IMR-90 (cell line): ENCODE measurements around the gene KCNMA1. TPM values are rescaled to one million over a fixed set of nuclear protein-coding genes. Genes with fewer than 3 reads are reported as not detected.

Source experiments
- ATAC-seq: fragments of 200-7000 bp; cut with Tn5 transposase; 2 replicates; pipeline ENCODE4 v1.9.1; 2020; ENCODE audit warnings: low read depth, mild to moderate bottlenecking, moderate library complexity
- BruUV-seq: library from RNA; stranded (reverse); fragments of 400-500 nt; replicated peaks from 2 replicates; lab custom pipeline; 2021; lab: Mats Ljungman, UMichigan
- CTCF ChIA-PET: fragments of 300-600 bp; formaldehyde crosslinking; extraction: SDS; loops from one replicate; lab custom pipeline; 2021; ENCODE audit warnings: antibody characterized with exemption; lab: Yijun Ruan, JAX
- POLR2A ChIA-PET: fragments of 300-600 bp; sonication (Branson Sonifier 250); formaldehyde crosslinking; loops from one replicate; lab custom pipeline; 2022; ENCODE audit warnings: antibody characterized with exemption; ENCODE audit not compliant: unreplicated experiment; lab: Charles Lee
- DNase-seq: peaks from one replicate; pipeline ENCODE4 v3.0.0; 2013
- H2AFZ ChIP-seq: replicated peaks from 2 replicates; pipeline ENCODE3; 2013; ENCODE audit warnings: low read length, mild to moderate bottlenecking; ENCODE audit not compliant: poor library complexity
- H2AK5ac ChIP-seq: 2 replicates; pipeline ENCODE4 v1.6.1; 2013; ENCODE audit warnings: low read depth, low read length, inconsistent platforms
- H2AK9ac ChIP-seq: replicated peaks from 2 replicates; pipeline ENCODE3; 2013; ENCODE audit warnings: mild to moderate bottlenecking, low read depth, low read length, moderate library complexity; ENCODE audit not compliant: poor library complexity
- H2BK120ac ChIP-seq: 2 replicates; pipeline ENCODE4 v1.6.1; 2013; ENCODE audit warnings: low read depth, low read length, inconsistent platforms
- H2BK15ac ChIP-seq: 3 replicates; pipeline ENCODE4 v1.6.1; 2013; ENCODE audit warnings: low read depth, low read length, inconsistent platforms
- H2BK20ac ChIP-seq: 2 replicates; pipeline ENCODE4 v1.6.1; 2013; ENCODE audit warnings: low read depth, mild to moderate bottlenecking, inconsistent platforms, low read length, moderate library complexity
- H2BK5ac ChIP-seq: 2 replicates; pipeline ENCODE4 v1.6.1; 2013; ENCODE audit warnings: mild to moderate bottlenecking, low read depth, low read length, inconsistent platforms; ENCODE audit not compliant: poor library complexity, severe bottlenecking
- H3K14ac ChIP-seq: replicated peaks from 2 replicates; pipeline ENCODE4 v1.6.1; 2013; ENCODE audit warnings: low read depth, low read length, inconsistent platforms
- H3K18ac ChIP-seq: 2 replicates; pipeline ENCODE4 v1.6.1; 2013; ENCODE audit warnings: low read depth, low read length, control low read depth
- H3K23ac ChIP-seq: 2 replicates; pipeline ENCODE4 v1.6.1; 2013; ENCODE audit warnings: low read depth, low read length, inconsistent platforms
- H3K27ac ChIP-seq: 2 replicates; pipeline ENCODE4 v1.5.1; 2013; ENCODE audit warnings: mild to moderate bottlenecking, control low read depth, low read length; ENCODE audit not compliant: insufficient read depth
- H3K27me3 ChIP-seq: 2 replicates; pipeline ENCODE4 v1.6.1; 2013; ENCODE audit warnings: low read length; ENCODE audit not compliant: control insufficient read depth, insufficient read depth
- H3K36me3 ChIP-seq: 2 replicates; pipeline ENCODE4 v1.6.1; 2013; ENCODE audit warnings: low read length, mixed read lengths; ENCODE audit not compliant: control insufficient read depth, insufficient read depth
- H3K4ac ChIP-seq: 2 replicates; pipeline ENCODE4 v1.6.1; 2013; ENCODE audit warnings: low read depth, low read length, inconsistent platforms
- H3K4me1 ChIP-seq: 2 replicates; pipeline ENCODE4 v1.6.1; 2013; ENCODE audit warnings: low read length, mixed read lengths; ENCODE audit not compliant: control insufficient read depth, insufficient read depth
- H3K4me2 ChIP-seq: 2 replicates; pipeline ENCODE4 v1.6.1; 2013; ENCODE audit warnings: low read depth, mild to moderate bottlenecking, control low read depth, low read length, moderate library complexity
- H3K4me3 ChIP-seq: 2 replicates; pipeline ENCODE4 v1.5.1; 2013; ENCODE audit warnings: low read depth, mild to moderate bottlenecking, control low read depth, low read length, moderate library complexity; ENCODE audit not compliant: insufficient read depth
- H3K56ac ChIP-seq: 2 replicates; pipeline ENCODE4 v1.6.1; 2013; ENCODE audit warnings: low read length, inconsistent platforms; ENCODE audit not compliant: insufficient read depth; ENCODE audit errors: extremely low read depth
- H3K79me1 ChIP-seq, 2 experiments: 2 replicates each; pipeline ENCODE4 v1.6.1; 2013; ENCODE audit warnings: low read length in 2 of 2, inconsistent platforms in 1 of 2, low read depth in 1 of 2
- H3K9ac ChIP-seq: 2 replicates; pipeline ENCODE4 v1.6.1; 2013; ENCODE audit warnings: low read depth, low read length, control low read depth
- H3K9me1 ChIP-seq: 2 replicates; pipeline ENCODE4 v1.6.1; 2013; ENCODE audit warnings: low read length, inconsistent platforms; ENCODE audit not compliant: insufficient read depth
- H3K9me3 ChIP-seq: 2 replicates; pipeline ENCODE4 v1.6.1; 2013; ENCODE audit warnings: low read length; ENCODE audit not compliant: control insufficient read depth, insufficient read depth
- H4K20me1 ChIP-seq: 2 replicates; pipeline ENCODE4 v1.6.1; 2013; ENCODE audit warnings: low read length, inconsistent platforms; ENCODE audit not compliant: insufficient read depth
- H4K5ac ChIP-seq: 2 replicates; pipeline ENCODE4 v1.6.1; 2013; ENCODE audit warnings: mild to moderate bottlenecking, low read depth, low read length, control low read depth
- H4K8ac ChIP-seq, 2 experiments: 2 replicates each; pipeline ENCODE4 v1.6.1; 2013; ENCODE audit warnings: low read depth in 2 of 2, low read length in 2 of 2, control low read depth in 1 of 2, inconsistent platforms in 1 of 2
- H4K91ac ChIP-seq: 2 replicates; pipeline ENCODE4 v1.6.1; 2013; ENCODE audit warnings: low read depth, low read length, inconsistent platforms; ENCODE audit not compliant: insufficient read depth
- BHLHE40 ChIP-seq: fragments of 150-350 bp; IDR thresholded peaks from 2 replicates; pipeline ENCODE4 v1.6.1; 2016; ENCODE audit warnings: mild to moderate bottlenecking, low read depth, low read length
- CHD1 ChIP-seq: IDR thresholded peaks from 2 replicates; pipeline ENCODE4 v1.6.1; 2012; ENCODE audit warnings: low read depth, low read length, improper control_type of control experiment
- MAFK ChIP-seq: IDR thresholded peaks from 2 replicates; pipeline ENCODE4 v1.6.1; 2012; ENCODE audit warnings: low read depth, low read length, improper control_type of control experiment
- POLR2A ChIP-seq: IDR thresholded peaks from 2 replicates; pipeline ENCODE4 v1.6.1; 2012; ENCODE audit warnings: mild to moderate bottlenecking, low read depth, low read length
- WGBS, 2 experiments: methylation state at CpG; one replicate each; pipeline versions ENCODE4 v1.1.5 to v1.1.7; 2013; ENCODE audit warnings: missing lambda C conversion rate in 2 of 2; ENCODE audit not compliant: insufficient read length in 1 of 2; ENCODE audit errors: extremely low coverage in 2 of 2; 5-methylcytosine and 5-hydroxymethylcytosine counted together
- dilution Hi-C: fragments of 300-500 bp; cut with HindIII; formaldehyde crosslinking; loops from one replicate; pipeline ENCODE4 v1.14.3; 2018; ENCODE audit warnings: low sequenced_read_pairs; ENCODE audit not compliant: unreplicated experiment
- in situ Hi-C: fragments of 300-500 bp; cut with MboI; formaldehyde crosslinking; loops from 3 replicates; pipeline ENCODE4 v1.14.3; 2019; ENCODE audit warnings: low sequenced_read_pairs, inconsistent platforms, mixed read lengths
- intact Hi-C: fragments of 100-400 bp; cut with micrococcal nuclease; formaldehyde crosslinking; loops from 2 replicates; pipeline ENCODE4 v1.10.0; 2022
- polyA plus RNA-seq, 3 experiments: library from polyadenylated mRNA; depleted of rRNA; stranded (reverse); fragments of >200 nt; gene quantifications; 2 replicates each; pipeline ENCODE4 v1.2.3, GENCODE V29; 2012; ENCODE audit warnings: low replicate concordance in 1 of 3
- total RNA-seq: library from RNA; depleted of rRNA; stranded (reverse); fragments of >200 nt; gene quantifications from 2 replicates; pipeline ENCODE4 v1.2.3, GENCODE V29; 2012
- TF ChIP-seq, protein P1 (sequence below): fragments of 150-350 bp; IDR thresholded peaks from 2 replicates; pipeline ENCODE4 v1.6.1; 2016; ENCODE audit warnings: low read depth, mild to moderate bottlenecking, low read length, moderate library complexity, borderline replicate concordance
- TF ChIP-seq, protein P2 (sequence below): conservative IDR thresholded peaks from 2 replicates; pipeline ENCODE4 v1.5.1; 2012; ENCODE audit warnings: mild to moderate bottlenecking, low read depth, low read length, improper control_type of control experiment

Gene KCNMA1
- total and polyA plus RNA-seq, 2 of the 4 experiments (the other 2 are of a cell fraction), result 25.6 to 29.6 TPM

DNA sequence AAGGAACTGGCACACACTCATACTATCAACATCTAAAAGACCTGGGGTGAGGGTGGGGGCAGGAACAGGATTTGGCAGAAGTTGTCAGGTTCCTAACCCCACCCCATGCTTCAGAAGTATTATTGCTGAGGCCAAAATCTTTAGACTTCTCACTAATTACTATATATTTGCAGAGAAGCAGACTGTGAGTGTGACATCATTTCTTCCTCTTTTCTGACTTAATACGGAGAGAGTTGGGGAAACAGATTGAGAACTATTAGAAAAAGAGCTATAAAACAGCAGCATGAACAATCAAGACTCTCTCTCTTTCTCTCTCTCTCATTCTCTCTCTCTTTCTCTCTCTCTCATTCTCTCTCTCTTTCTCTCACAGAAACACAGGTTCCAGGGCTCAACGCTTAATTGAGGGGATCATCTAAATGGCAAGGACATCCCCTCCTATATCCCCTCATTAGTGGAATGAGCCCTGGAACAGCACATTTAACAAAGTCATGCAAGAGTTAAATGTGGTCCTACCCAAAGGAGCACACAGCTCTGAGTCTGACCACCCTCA, 94.8 kb downstream of the KCNMA1 start:
- Histone ChIP-seq H3K9me3 (no peaks in the 10 kb centered on the region), H3K4me1 (peaks cover under 1% of the 10 kb centered on the region; the same call in 1 of the 2 replicates), H2AFZ (no peak overlapping the region), H3K27me3 (no peaks in the 10 kb centered on the region), H2BK15ac (no peak overlapping the region), H2BK20ac (no peak overlapping the region), H4K20me1 (no peaks in the 10 kb centered on the region), H4K91ac (no peak overlapping the region), H2BK120ac (no peak overlapping the region), H3K4me2 (no peak overlapping the region), H3K9me1 (peaks cover 2% of the 10 kb centered on the region; the same call in 1 of the 2 replicates), H3K4me3 (no peak overlapping the region), H2BK5ac (no peak overlapping the region), H2AK5ac (no peak overlapping the region), H3K4ac (no peak overlapping the region), H3K14ac (no peak overlapping the region), H4K8ac (no peak overlapping the region), H3K79me1 (0 out of 4 replicates have a peak, but pooled peaks cover 0 to 2% of the 10 kb centered on the region in 2 experiments), H3K23ac (no peak overlapping the region), H3K27ac (no peak overlapping the region), H2AK9ac (no peak overlapping the region), H4K5ac (no peak overlapping the region), H3K18ac (no peak overlapping the region), H3K9ac (no peak overlapping the region), H3K56ac (no peak overlapping the region), H3K36me3 (no peaks in the 10 kb centered on the region)
- intact Hi-C loops, result no loop called here
- TF ChIP-seq MAFK (no peak), POLR2A (no peak), BHLHE40 (no peak), CHD1 (no peak)
- TF ChIP-seq, protein P1, sequence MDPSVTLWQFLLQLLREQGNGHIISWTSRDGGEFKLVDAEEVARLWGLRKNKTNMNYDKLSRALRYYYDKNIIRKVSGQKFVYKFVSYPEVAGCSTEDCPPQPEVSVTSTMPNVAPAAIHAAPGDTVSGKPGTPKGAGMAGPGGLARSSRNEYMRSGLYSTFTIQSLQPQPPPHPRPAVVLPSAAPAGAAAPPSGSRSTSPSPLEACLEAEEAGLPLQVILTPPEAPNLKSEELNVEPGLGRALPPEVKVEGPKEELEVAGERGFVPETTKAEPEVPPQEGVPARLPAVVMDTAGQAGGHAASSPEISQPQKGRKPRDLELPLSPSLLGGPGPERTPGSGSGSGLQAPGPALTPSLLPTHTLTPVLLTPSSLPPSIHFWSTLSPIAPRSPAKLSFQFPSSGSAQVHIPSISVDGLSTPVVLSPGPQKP, result no peak
- TF ChIP-seq, protein P2, sequence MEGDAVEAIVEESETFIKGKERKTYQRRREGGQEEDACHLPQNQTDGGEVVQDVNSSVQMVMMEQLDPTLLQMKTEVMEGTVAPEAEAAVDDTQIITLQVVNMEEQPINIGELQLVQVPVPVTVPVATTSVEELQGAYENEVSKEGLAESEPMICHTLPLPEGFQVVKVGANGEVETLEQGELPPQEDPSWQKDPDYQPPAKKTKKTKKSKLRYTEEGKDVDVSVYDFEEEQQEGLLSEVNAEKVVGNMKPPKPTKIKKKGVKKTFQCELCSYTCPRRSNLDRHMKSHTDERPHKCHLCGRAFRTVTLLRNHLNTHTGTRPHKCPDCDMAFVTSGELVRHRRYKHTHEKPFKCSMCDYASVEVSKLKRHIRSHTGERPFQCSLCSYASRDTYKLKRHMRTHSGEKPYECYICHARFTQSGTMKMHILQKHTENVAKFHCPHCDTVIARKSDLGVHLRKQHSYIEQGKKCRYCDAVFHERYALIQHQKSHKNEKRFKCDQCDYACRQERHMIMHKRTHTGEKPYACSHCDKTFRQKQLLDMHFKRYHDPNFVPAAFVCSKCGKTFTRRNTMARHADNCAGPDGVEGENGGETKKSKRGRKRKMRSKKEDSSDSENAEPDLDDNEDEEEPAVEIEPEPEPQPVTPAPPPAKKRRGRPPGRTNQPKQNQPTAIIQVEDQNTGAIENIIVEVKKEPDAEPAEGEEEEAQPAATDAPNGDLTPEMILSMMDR, result no peak
- ChIA-PET POLR2A (interaction anchor here (0.6 kb wide), 1 partner anchor 150 kb away, joined by 7 read pairs; no protein-coding TSS in a partner anchor), CTCF (no interaction called here)
- ATAC-seq (no peak), DNase-seq (no peak)
- BruUV-seq, result no TSS peak
- in situ Hi-C loops, result no loop called here
- no CpG with 5 or more reads among the region's 2 CpGs for WGBS, 2 experiments
- dilution Hi-C loops, result no loop called here
